ENCODE data around the gene SLCO1B3.

SLCO1B3 gene

DNA sequence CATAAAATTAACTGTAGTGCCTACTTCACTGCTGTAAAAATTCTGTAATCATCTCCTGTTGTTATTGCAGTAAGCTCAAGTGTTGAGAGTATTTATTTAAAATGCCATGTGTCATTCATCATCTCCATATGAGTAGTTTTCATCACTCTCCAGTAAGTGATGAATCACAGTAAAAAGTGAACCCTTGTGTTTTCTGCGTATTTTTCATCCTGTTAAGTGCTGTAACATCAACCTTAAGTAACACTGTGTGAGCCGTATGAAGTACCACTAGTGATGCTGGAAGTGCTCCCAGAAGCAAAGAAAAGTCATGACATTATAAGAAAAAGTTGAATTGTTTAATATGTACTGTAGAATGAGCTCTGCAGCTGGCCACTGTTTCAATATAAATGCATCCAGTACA lies 55.4 kb downstream of the SLCO1B3 start:
- no peak overlapping the region for H3K4me3 ChIP-seq (ENCODE audit: low read depth, low read length)
- no peak for DNase-seq (ENCODE audit: low read depth)

GRCh38 chr12:20868277-20868676 lies 57.8 kb downstream of the SLCO1B3 start:
- DNase-seq (ENCODE audit: low read depth), result no peak
- no peak overlapping the region for H3K4me3 ChIP-seq (ENCODE audit: low read depth, low read length)

- no peak for DNase-seq (ENCODE audit: low read depth)
- no peak overlapping the region for H3K4me3 ChIP-seq (ENCODE audit: low read depth, low read length)
These were observed 72.8 kb downstream of the SLCO1B3 start for GRCh38 chr12:20883288-20883687.

DNA sequence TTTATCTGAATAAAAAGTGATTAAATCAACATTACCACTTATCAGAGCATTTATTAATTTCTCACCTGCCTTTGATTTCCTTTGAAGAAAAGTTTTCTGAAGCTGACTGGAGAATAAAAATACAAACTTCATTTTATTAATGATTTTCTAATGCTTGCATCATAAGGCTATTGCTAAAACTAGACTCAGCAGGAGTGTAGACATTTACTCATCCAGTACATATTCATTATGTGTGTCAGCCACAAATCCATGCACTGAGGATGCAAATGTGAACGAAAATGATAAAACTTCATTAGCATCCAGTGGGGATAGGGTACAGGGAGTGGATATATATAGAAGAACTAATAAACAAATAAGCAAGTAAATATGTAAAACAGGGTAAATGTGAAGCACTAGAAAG lies 74.6 kb downstream of the SLCO1B3 start:
- DNase-seq (ENCODE audit: low read depth), result no peak
- no peak overlapping the region for H3K4me3 ChIP-seq (ENCODE audit: low read depth, low read length)

DNA sequence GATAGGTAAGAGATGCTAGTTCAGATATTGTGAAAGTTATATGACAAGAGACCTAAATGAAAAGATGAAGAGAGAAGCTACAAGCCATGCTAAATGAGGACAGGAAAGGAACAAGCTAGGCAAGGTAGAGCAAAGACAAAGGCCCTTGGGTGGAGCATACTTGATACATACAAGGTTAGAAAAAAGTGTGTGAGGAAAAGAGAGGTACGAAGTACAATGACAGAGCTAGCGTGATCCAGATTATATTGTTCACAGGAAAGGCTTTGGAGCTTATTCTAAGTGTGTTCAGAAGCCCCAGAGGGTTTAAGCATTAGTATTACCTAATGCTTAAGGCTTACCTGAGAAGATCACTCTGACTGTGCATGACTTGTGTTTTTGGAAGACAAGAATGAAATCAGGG lies 75.0 kb downstream of the SLCO1B3 start:
- DNase-seq (ENCODE audit: low read depth), result no peak

GRCh38 chr12:20917269-20917668 lies 106.8 kb downstream of the SLCO1B3 start:
- no peak for DNase-seq (ENCODE audit: low read depth)
- no peak overlapping the region for H3K4me3 ChIP-seq (ENCODE audit: low read depth, low read length)

More for the DNA sequence above, 75.0 kb downstream of the SLCO1B3 start:
- H3K4me3 ChIP-seq (ENCODE audit: low read depth, low read length), result no peak overlapping the region

- H3K4me3 ChIP-seq (ENCODE audit: low read depth, low read length), result no peak overlapping the region
- DNase-seq (ENCODE audit: low read depth), result no peak
These were observed 107.3 kb downstream of the SLCO1B3 start for GRCh38 chr12:20917819-20918218.

GRCh38 chr12:20931894-20932293 lies 121.4 kb downstream of the SLCO1B3 start:
- no peak overlapping the region for H3K4me3 ChIP-seq (ENCODE audit: low read depth, low read length)
- DNase-seq (ENCODE audit: low read depth), result no peak

DNA sequence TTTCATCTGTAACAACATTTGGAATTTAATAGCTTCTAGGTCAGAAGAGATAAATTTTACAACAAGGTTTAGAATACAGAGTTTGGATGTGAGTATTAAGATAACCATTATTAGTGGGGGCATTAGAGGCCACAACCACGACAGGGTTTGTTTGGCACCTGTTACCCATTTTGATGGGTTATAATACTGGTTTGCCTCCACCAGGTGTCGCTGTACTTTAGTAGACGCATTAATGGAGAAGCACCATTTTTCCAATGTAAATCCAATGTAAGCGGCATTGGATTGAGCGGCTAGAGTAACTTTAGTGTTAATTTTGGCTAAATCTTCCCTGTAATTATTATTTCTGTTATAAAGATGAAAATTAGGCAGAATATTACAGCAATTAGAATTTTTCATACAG lies 136.2 kb downstream of the SLCO1B3 start:
- DNase-seq (ENCODE audit: low read depth), result no peak
- H3K4me3 ChIP-seq (ENCODE audit: low read depth, low read length), result no peak overlapping the region

DNA sequence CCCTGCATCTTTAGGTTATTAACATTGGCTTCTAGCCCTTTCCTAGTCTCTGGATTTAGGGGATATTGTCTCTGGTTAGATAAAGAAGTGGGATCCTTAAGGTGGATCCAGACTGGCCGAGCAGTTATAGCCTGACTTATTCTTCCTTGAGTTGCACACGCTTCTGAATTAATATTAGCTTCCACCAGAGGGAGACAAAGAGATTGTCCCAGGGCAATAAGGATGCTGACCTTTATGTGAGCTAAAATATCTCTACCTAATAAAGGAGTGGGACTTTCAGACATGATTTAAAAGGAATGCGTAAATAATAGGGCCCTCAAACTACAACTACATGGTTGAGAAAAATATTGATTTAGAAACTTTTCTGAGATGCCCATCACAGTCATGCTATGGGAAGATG lies 139.7 kb downstream of the SLCO1B3 start:
- no peak overlapping the region for H3K4me3 ChIP-seq (ENCODE audit: low read depth, low read length)
- DNase-seq (ENCODE audit: low read depth), result no peak

GRCh38 chr12:20963303-20963702 lies 152.8 kb downstream of the SLCO1B3 start:
- DNase-seq (ENCODE audit: low read depth), result no peak
- H3K4me3 ChIP-seq (ENCODE audit: low read depth, low read length), result no peak overlapping the region

GRCh38 chr12:20963762-20964161 lies 153.3 kb downstream of the SLCO1B3 start:
- DNase-seq (ENCODE audit: low read depth), result no peak
- no peak overlapping the region for H3K4me3 ChIP-seq (ENCODE audit: low read depth, low read length)

All from skeletal muscle cell (primary cell).